ENCODE data around the gene DIABLO. TPM values are rescaled to one million over a fixed set of nuclear protein-coding genes. Genes with fewer than 3 reads are reported as not detected.

DIABLO gene
- total RNA-seq, 2 donors from 2014 or later: 54.1 to 132 TPM

GRCh38 chr12:122168492-122168891 lies 57.4 kb downstream of the DIABLO start:
- Histone ChIP-seq H3K4me3 (no peak overlapping the region), H3K36me3 (no peaks in the 10 kb centered on the region), H3K27ac (no peak overlapping the region), H3K9me3 (no peaks in the 10 kb centered on the region), H3K4me1 (replicated peaks) (no peaks in the 10 kb centered on the region), H3K27me3 (replicated peaks; ENCODE audit: insufficient read depth) (no peaks in the 10 kb centered on the region)
- 95% methylated on average over 3 of the region's 3 CpGs for WGBS
- DNase-seq (ENCODE audit: low spot score): no peak
- intact Hi-C loops (cut with DNase I): no loop called here
- TF ChIP-seq CTCF (IDR thresholded peaks at IDR 0.05) (no peak), POLR2A (IDR thresholded peaks at IDR 0.05) (no peak), POLR2AphosphoS5 (IDR thresholded peaks at IDR 0.05) (no peak)

- Histone ChIP-seq H3K4me3 (no peak overlapping the region), H3K27me3 (replicated peaks; ENCODE audit: insufficient read depth) (no peaks in the 10 kb centered on the region), H3K9me3 (no peaks in the 10 kb centered on the region), H3K4me1 (replicated peaks) (no peaks in the 10 kb centered on the region), H3K27ac (no peak overlapping the region), H3K36me3 (no peaks in the 10 kb centered on the region)
- 87% methylated on average over 10 of the region's 10 CpGs for WGBS
- DNase-seq (ENCODE audit: low spot score): no peak
- intact Hi-C loops (cut with DNase I): no loop called here
- no peak for TF ChIP-seq CTCF (IDR thresholded peaks at IDR 0.05)
- TF ChIP-seq POLR2AphosphoS5 (IDR thresholded peaks at IDR 0.05): no peak
- TF ChIP-seq POLR2A (IDR thresholded peaks at IDR 0.05): no peak
Observed at GRCh38 chr12:122167356-122167925, 58.4 kb downstream of the DIABLO start.

GRCh38 chr12:122166422-122167349 lies 59.2 kb downstream of the DIABLO start:
- TF ChIP-seq CTCF (IDR thresholded peaks at IDR 0.05) (no peak), POLR2A (IDR thresholded peaks at IDR 0.05) (no peak), POLR2AphosphoS5 (IDR thresholded peaks at IDR 0.05) (no peak)
- Histone ChIP-seq H3K36me3 (no peaks in the 10 kb centered on the region), H3K9me3 (no peaks in the 10 kb centered on the region), H3K4me1 (replicated peaks) (no peaks in the 10 kb centered on the region), H3K27ac (no peak overlapping the region), H3K4me3 (no peak overlapping the region), H3K27me3 (replicated peaks; ENCODE audit: insufficient read depth) (no peaks in the 10 kb centered on the region)
- WGBS: 84% methylated on average over 22 of the region's 22 CpGs
- DNase-seq (ENCODE audit: low spot score): no peak
- intact Hi-C loops (cut with DNase I): no loop called here

- intact Hi-C loops (cut with DNase I): no loop called here
- 88% methylated on average over 3 of the region's 3 CpGs for WGBS
- TF ChIP-seq POLR2AphosphoS5 (IDR thresholded peaks at IDR 0.05) (no peak), CTCF (IDR thresholded peaks at IDR 0.05) (no peak), POLR2A (IDR thresholded peaks at IDR 0.05) (no peak)
- Histone ChIP-seq H3K4me3 (no peak overlapping the region), H3K4me1 (replicated peaks) (no peaks in the 10 kb centered on the region), H3K9me3 (no peaks in the 10 kb centered on the region), H3K27me3 (replicated peaks; ENCODE audit: insufficient read depth) (no peaks in the 10 kb centered on the region), H3K27ac (no peak overlapping the region), H3K36me3 (no peaks in the 10 kb centered on the region)
- DNase-seq (ENCODE audit: low spot score): no peak
Observed at GRCh38 chr12:122162976-122163375, 62.9 kb downstream of the DIABLO start.

Data from prostate gland (tissue), 2 donors.